Gastroesophageal sphincter (tissue), 3 donors: ENCODE data around the gene SH3GL3.

Experiments
- CTCF ChIP-seq, 4 experiments: fragments of 200-600 bp in 2 of 4; fragments of 450-650 bp in 2 of 4; sonication (generic) in 1 of 4; IDR thresholded peaks; one replicate each; pipeline ENCODE4 v1.5.1; 2017 to 2019; ENCODE audit warnings: antibody characterized with exemption in 4 of 4, mild to moderate bottlenecking in 2 of 4, moderate library complexity in 2 of 4
- EP300 ChIP-seq: sonication (generic); formaldehyde crosslinking; IDR thresholded peaks from one replicate; pipeline ENCODE4 v1.6.1; 2017; ENCODE audit warnings: antibody characterized with exemption, mild to moderate bottlenecking
- POLR2A ChIP-seq, 2 donors: fragments of 450-650 bp; IDR thresholded peaks; one replicate each; pipeline ENCODE4 v1.6.1; 2017; ENCODE audit warnings: antibody characterized with exemption in 2 of 2, mild to moderate bottlenecking in 2 of 2, moderate library complexity in 1 of 2
- POLR2AphosphoS5 ChIP-seq: sonication (generic); formaldehyde crosslinking; IDR thresholded peaks from one replicate; pipeline ENCODE4 v1.6.1; 2017; ENCODE audit warnings: antibody characterized with exemption

GRCh38 chr15:83595191-83595590 lies 148.1 kb downstream of the SH3GL3 start:
- TF ChIP-seq POLR2A (IDR thresholded peaks at IDR 0.05) (no peak), CTCF (IDR thresholded peaks at IDR 0.05) (no peak), EP300 (no peak), POLR2AphosphoS5 (no peak)
